ENCODE results near the gene GTF2I. TPM values are rescaled to one million over a fixed set of nuclear protein-coding genes. Genes with fewer than 3 reads are reported as not detected.
A peak's percentile ranks its signal among the peaks of the same experiment; 100 is the strongest.
"Not testable (repeated sequence)": the region's sequence is repeated elsewhere in the genome, so short reads cannot be mapped to it uniquely, and the experiment has no call there.

Gene GTF2I
- total RNA-seq, 1 donor from 2014 or later, result 247 TPM

DNA sequence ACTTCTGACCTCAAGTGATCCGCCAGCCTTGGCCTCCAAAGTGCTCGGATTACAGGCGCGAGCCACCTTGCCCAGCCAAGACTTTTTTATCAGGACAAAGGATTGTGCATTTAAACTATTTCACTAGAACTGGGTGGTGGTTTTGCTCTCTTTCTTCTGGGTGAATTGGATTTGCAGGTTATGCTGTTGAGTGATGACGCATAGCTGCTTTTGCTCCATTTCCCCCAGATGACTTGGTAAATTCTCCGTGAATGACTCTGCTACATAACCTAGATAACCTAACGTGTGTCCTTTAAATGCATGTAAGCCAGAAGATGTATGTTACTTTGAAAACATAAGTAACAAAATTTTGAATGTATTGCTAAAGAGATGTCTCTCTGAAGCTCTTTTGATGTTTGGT is 100.8 kb downstream of the GTF2I start:
- not testable (repeated sequence) for H3K27me3 Mint-ChIP-seq (ENCODE audit: unreplicated experiment); H3K4me3 Mint-ChIP-seq (ENCODE audit: unreplicated experiment); H3K9me3 Mint-ChIP-seq (ENCODE audit: unreplicated experiment); H3K27ac Mint-ChIP-seq (ENCODE audit: unreplicated experiment); DNase-seq (ENCODE audit: extremely low spot score, unreplicated experiment); H3K36me3 Mint-ChIP-seq (ENCODE audit: unreplicated experiment); H3K4me1 Mint-ChIP-seq (ENCODE audit: unreplicated experiment)

DNA sequence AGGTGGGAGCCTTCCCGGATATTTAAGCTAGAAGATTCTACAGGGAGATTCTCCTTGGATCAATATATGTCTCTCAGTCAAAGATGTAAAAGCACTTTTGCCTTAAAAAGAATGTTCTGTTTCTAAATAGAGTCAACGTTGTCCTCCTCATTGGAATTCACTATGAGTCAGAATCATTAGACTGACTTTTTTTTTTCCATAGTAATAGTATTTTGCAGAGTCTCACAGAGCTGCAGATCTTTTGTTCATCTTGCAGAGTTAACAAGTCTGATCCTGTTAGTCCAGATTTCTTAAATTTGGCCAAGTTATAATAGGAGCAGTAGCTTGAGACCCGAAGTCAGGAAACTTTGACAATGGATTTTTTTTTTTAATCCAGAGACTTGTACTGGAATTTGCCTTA is 101.5 kb downstream of the GTF2I start:
- H3K4me1 Mint-ChIP-seq (ENCODE audit: unreplicated experiment); H3K27me3 Mint-ChIP-seq (ENCODE audit: unreplicated experiment); H3K36me3 Mint-ChIP-seq (ENCODE audit: unreplicated experiment); H3K4me3 Mint-ChIP-seq (ENCODE audit: unreplicated experiment); H3K27ac Mint-ChIP-seq (ENCODE audit: unreplicated experiment); H3K9me3 Mint-ChIP-seq (ENCODE audit: unreplicated experiment); DNase-seq (ENCODE audit: extremely low spot score, unreplicated experiment): not testable (repeated sequence)

DNA sequence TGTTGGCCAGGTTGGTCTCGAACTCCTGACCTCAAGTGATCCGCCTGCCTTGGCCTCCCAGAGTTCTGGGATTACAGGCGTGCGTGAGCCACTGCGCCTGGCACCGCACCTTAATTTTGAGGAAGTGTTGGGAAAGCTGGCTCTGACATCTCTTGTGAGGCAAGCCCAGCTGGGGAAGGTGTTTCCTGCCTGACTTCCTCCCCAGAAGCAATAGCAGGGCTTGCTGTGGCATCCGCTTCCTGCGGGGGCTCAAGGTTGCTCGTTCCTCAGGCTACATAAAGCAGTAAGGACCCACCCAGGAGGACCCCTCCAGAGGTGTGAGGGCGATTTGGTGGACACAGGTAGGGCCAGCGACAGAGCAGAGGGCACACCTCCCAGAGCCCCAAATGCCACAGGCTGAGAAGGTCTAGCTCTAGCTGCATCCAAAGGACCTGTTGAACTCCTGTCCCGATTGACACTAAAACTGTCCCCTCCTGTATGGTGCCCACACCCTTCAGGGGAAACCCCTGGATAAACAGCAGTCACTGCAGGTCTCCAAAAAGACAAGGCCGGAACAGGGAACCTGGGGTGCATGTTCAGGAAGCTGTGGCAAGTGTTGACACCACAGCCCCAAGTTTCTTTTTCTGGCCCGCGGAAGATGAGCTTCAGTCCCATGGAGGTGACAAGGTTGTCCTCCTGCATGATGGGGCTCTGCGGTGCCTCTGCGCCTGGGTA is 107.8 kb downstream of the GTF2I start:
- DNase-seq (ENCODE audit: extremely low spot score, unreplicated experiment); H3K9me3 Mint-ChIP-seq (ENCODE audit: unreplicated experiment); H3K27me3 Mint-ChIP-seq (ENCODE audit: unreplicated experiment); H3K4me1 Mint-ChIP-seq (ENCODE audit: unreplicated experiment); H3K36me3 Mint-ChIP-seq (ENCODE audit: unreplicated experiment); H3K4me3 Mint-ChIP-seq (ENCODE audit: unreplicated experiment); H3K27ac Mint-ChIP-seq (ENCODE audit: unreplicated experiment): not testable (repeated sequence)

DNA sequence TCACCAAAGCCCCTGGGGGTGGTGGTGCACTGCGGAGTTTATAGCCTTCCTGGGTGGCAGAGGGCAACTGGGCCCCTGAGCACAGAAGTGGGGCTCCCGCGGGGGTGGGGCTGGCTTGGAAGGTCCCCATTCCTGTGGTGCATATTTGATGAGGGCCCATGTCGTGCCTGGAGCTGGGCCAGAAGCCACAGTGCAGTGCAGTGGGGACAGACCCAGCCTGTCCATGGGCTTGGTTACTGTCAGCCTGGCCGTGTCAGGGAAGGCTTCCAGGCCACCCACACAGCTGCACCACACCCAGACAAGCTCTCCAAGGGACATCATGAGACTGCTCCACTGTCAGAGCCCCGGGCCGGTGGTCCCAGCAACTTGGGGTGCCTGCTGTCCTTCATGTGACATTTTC is 109.0 kb downstream of the GTF2I start:
- H3K9me3 Mint-ChIP-seq (ENCODE audit: unreplicated experiment); DNase-seq (ENCODE audit: extremely low spot score, unreplicated experiment); H3K27ac Mint-ChIP-seq (ENCODE audit: unreplicated experiment); H3K4me1 Mint-ChIP-seq (ENCODE audit: unreplicated experiment); H3K27me3 Mint-ChIP-seq (ENCODE audit: unreplicated experiment); H3K36me3 Mint-ChIP-seq (ENCODE audit: unreplicated experiment); H3K4me3 Mint-ChIP-seq (ENCODE audit: unreplicated experiment): not testable (repeated sequence)

DNA sequence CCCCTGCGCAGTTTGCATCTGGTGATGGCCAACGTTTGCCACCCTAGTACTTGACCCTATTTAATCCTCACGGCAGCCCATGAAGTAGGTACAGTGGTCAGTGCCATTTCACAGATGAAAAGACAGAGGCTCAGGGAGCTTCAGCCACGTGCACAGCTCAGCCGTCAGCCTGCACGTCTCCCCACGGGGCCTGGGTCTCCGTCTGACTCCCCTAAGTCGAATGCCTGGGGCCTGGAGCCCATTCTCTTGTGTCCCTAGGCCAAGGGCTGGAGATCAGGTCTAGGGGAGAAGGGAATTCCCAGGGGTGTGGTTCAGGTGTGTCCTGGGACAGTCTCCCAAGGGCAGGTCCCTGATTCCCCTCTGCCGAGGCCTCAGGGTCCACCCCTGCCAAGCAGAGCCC is 109.5 kb downstream of the GTF2I start:
- H3K4me1 Mint-ChIP-seq (ENCODE audit: unreplicated experiment); H3K4me3 Mint-ChIP-seq (ENCODE audit: unreplicated experiment); H3K27ac Mint-ChIP-seq (ENCODE audit: unreplicated experiment); H3K9me3 Mint-ChIP-seq (ENCODE audit: unreplicated experiment); H3K36me3 Mint-ChIP-seq (ENCODE audit: unreplicated experiment); H3K27me3 Mint-ChIP-seq (ENCODE audit: unreplicated experiment); DNase-seq (ENCODE audit: extremely low spot score, unreplicated experiment): not testable (repeated sequence)

- not testable (repeated sequence) for H3K9me3 Mint-ChIP-seq (ENCODE audit: unreplicated experiment); H3K4me1 Mint-ChIP-seq (ENCODE audit: unreplicated experiment); H3K27ac Mint-ChIP-seq (ENCODE audit: unreplicated experiment); H3K4me3 Mint-ChIP-seq (ENCODE audit: unreplicated experiment); H3K36me3 Mint-ChIP-seq (ENCODE audit: unreplicated experiment); H3K27me3 Mint-ChIP-seq (ENCODE audit: unreplicated experiment)
- DNase-seq (ENCODE audit: extremely low spot score, unreplicated experiment), result peak; percentile 63
Measured at GRCh38 chr7:74770062-74770461, 112.5 kb downstream of the GTF2I start.

- H3K27me3 Mint-ChIP-seq (ENCODE audit: unreplicated experiment); H3K9me3 Mint-ChIP-seq (ENCODE audit: unreplicated experiment); H3K4me3 Mint-ChIP-seq (ENCODE audit: unreplicated experiment); H3K4me1 Mint-ChIP-seq (ENCODE audit: unreplicated experiment); H3K36me3 Mint-ChIP-seq (ENCODE audit: unreplicated experiment); H3K27ac Mint-ChIP-seq (ENCODE audit: unreplicated experiment): not testable (repeated sequence)
- DNase-seq (ENCODE audit: extremely low spot score, unreplicated experiment), result peak; percentile 77
Measured at GRCh38 chr7:74772093-74772492, 114.6 kb downstream of the GTF2I start.

DNA sequence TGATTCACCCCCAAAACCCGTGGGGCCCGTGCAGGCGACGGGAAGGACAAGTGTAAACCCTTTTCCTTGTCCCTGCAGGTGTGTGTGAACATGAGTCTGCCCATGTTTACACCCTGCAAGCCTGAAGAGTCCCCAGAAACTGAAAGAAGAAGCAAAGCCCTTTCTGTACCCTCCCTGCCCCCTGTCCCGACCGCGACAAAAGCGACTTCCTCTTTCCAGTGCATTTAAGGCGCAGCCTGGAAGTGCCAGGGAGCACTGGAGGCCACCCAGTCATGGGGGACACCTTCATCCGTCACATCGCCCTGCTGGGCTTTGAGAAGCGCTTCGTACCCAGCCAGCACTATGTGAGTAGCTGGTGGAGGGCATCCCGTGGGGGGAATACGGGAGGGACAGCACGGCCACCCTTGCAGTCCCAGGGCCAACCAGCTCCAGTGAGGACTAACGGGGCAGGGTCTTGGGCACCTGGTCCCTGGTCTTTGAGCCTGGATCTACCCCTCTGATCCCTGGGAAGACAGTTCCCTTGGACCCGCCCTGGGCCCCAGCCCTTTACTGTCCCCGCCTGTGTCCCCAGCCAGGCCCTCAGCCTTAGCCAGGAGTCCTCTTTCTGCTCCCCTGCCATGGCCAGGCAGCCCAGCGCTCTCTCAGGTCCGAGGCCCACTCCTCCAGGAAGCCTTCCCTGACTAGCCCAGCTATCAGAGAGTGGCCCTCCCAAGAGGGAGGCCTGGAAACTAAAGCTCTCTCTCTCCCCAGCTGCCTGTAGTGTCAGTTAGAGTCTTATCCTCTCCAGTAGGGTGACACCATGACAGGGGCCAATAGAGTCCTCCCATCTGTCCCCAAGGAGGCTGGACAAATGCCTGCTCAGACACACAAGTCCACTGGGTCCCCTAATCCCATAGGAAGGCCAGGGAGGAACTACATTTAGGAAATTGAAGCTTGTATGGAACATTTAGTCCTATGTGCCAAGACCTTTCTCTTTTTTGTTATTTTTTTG is 116.5 kb downstream of the GTF2I start, which contains the start of gene NCF1:
NCF1 (plus strand) TSS at position 252 of the 991 bp plus-strand sequence; CDS start at position 273, 21 bp downstream.
- not testable (repeated sequence) for H3K27me3 Mint-ChIP-seq (ENCODE audit: unreplicated experiment); H3K9me3 Mint-ChIP-seq (ENCODE audit: unreplicated experiment); H3K4me1 Mint-ChIP-seq (ENCODE audit: unreplicated experiment); H3K4me3 Mint-ChIP-seq (ENCODE audit: unreplicated experiment); H3K36me3 Mint-ChIP-seq (ENCODE audit: unreplicated experiment); H3K27ac Mint-ChIP-seq (ENCODE audit: unreplicated experiment); DNase-seq (ENCODE audit: extremely low spot score, unreplicated experiment)

DNA sequence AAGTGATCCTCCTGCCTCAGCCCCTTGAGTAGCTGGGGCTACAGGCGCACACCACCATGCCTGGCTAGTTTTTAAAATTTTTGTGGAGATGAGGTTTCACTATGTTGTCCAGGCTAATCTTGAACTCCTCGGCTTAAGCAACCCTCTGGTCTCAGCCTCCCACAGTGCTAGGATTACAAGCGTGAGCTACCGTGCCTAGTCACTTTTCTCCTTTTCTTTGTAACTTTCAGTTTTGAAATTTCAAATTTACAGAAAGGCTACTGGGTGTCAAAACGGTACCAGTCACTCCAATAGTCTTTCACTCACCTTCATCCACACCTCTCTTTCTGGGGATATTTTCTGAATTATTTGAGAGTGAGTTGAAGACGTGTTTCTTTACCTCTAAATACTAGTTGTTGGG is 117.6 kb downstream of the GTF2I start:
- H3K4me3 Mint-ChIP-seq (ENCODE audit: unreplicated experiment); H3K9me3 Mint-ChIP-seq (ENCODE audit: unreplicated experiment); H3K4me1 Mint-ChIP-seq (ENCODE audit: unreplicated experiment); H3K36me3 Mint-ChIP-seq (ENCODE audit: unreplicated experiment); H3K27ac Mint-ChIP-seq (ENCODE audit: unreplicated experiment); H3K27me3 Mint-ChIP-seq (ENCODE audit: unreplicated experiment); DNase-seq (ENCODE audit: extremely low spot score, unreplicated experiment): not testable (repeated sequence)

DNA sequence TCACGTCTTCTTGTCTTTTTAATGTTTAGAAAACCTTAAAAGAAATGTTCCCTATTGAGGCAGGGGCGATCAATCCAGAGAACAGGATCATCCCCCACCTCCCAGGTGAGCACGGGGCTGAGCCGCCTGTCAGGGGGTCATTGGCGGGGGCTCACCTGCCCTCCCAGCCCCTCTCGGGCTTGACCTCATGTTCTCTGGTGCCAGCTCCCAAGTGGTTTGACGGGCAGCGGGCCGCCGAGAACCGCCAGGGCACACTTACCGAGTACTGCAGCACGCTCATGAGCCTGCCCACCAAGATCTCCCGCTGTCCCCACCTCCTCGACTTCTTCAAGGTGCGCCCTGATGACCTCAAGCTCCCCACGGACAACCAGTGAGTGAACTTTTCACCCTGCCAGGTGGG is 121.5 kb downstream of the GTF2I start:
- H3K9me3 Mint-ChIP-seq (ENCODE audit: unreplicated experiment); H3K4me3 Mint-ChIP-seq (ENCODE audit: unreplicated experiment); H3K4me1 Mint-ChIP-seq (ENCODE audit: unreplicated experiment); DNase-seq (ENCODE audit: extremely low spot score, unreplicated experiment); H3K27me3 Mint-ChIP-seq (ENCODE audit: unreplicated experiment); H3K27ac Mint-ChIP-seq (ENCODE audit: unreplicated experiment); H3K36me3 Mint-ChIP-seq (ENCODE audit: unreplicated experiment): not testable (repeated sequence)

DNA sequence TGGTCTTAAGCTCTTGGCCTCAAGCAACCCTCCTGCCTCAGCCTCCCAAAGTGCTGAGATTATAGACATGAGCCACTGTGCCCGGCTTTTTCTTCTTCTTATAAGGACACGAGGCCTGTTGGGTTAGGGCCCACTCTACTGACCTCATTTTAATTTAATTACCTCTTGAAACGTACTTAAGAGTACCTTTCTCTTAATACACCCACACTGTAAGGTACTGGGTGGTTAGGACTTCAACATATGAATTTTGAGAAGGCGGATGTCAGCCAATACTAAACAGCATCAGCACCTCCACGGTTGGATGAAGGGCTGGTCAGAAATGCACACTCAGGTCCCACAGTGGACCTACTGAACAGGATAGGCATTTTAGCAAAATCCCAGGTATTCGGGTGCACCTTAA is 124.2 kb downstream of the GTF2I start:
- H3K4me1 Mint-ChIP-seq (ENCODE audit: unreplicated experiment); H3K4me3 Mint-ChIP-seq (ENCODE audit: unreplicated experiment); H3K36me3 Mint-ChIP-seq (ENCODE audit: unreplicated experiment); H3K9me3 Mint-ChIP-seq (ENCODE audit: unreplicated experiment); H3K27me3 Mint-ChIP-seq (ENCODE audit: unreplicated experiment); DNase-seq (ENCODE audit: extremely low spot score, unreplicated experiment); H3K27ac Mint-ChIP-seq (ENCODE audit: unreplicated experiment): not testable (repeated sequence)

- DNase-seq (ENCODE audit: extremely low spot score, unreplicated experiment); H3K4me3 Mint-ChIP-seq (ENCODE audit: unreplicated experiment); H3K27ac Mint-ChIP-seq (ENCODE audit: unreplicated experiment); H3K9me3 Mint-ChIP-seq (ENCODE audit: unreplicated experiment); H3K27me3 Mint-ChIP-seq (ENCODE audit: unreplicated experiment); H3K36me3 Mint-ChIP-seq (ENCODE audit: unreplicated experiment); H3K4me1 Mint-ChIP-seq (ENCODE audit: unreplicated experiment): not testable (repeated sequence)
Measured at GRCh38 chr7:74783595-74783994, 126.1 kb downstream of the GTF2I start.

All from osteocyte (in vitro differentiated cells).